Adrenal gland (tissue), 5 donors: ENCODE data around the gene INPP4A.

Experiments used
- CTCF ChIP-seq, 6 experiments: fragments of 450-650 bp in 4 of 6; fragments of 200-600 bp in 2 of 6; sonication (generic) in 1 of 6; IDR thresholded peaks; 1 replicate in 5 of 6; 2 replicates in 1 of 6; pipeline versions ENCODE4 v1.5.1 to v1.8.0; 2016 to 2021; ENCODE audit warnings: antibody characterized with exemption in 6 of 6, mild to moderate bottlenecking in 2 of 6, moderate library complexity in 1 of 6
- POLR2A ChIP-seq, 2 donors: fragments of 450-650 bp; IDR thresholded peaks; one replicate each; pipeline ENCODE4 v1.6.1; 2017; ENCODE audit warnings: antibody characterized with exemption in 2 of 2, mild to moderate bottlenecking in 2 of 2, moderate library complexity in 1 of 2
- donor health status: DM: no; HTN: no; CAD: no.

GRCh38 chr2:98585386-98585785 lies 140.7 kb downstream of the INPP4A start:
- TF ChIP-seq CTCF (IDR thresholded peaks at IDR 0.05) (no peak), POLR2A (IDR thresholded peaks at IDR 0.05) (no peak)
